Measurements from ENCODE around the gene OR51I2.

OR51I2 gene

GRCh38 chr11:5486003-5486402, 36.9 kb downstream of the OR51I2 start:
- Histone ChIP-seq H3K4me1 (ENCODE audit: control insufficient read depth, insufficient read depth, low read length) (no peaks in the 10 kb centered on the region), H3K9me3 (ENCODE audit: control insufficient read depth, low read length) (no peaks in the 10 kb centered on the region), H3K4me3 (ENCODE audit: low read length) (no peak overlapping the region), H3K27me3 (ENCODE audit: control insufficient read depth, insufficient read depth, low read length) (no peaks in the 10 kb centered on the region), H3K36me3 (ENCODE audit: control insufficient read depth, insufficient read depth, low read length) (no peaks in the 10 kb centered on the region), H3K9ac (ENCODE audit: low read length) (no peak overlapping the region)

- H3K36me3 ChIP-seq (ENCODE audit: control insufficient read depth, insufficient read depth, low read length): no peaks in the 10 kb centered on the region
- no peaks in the 10 kb centered on the region for H3K9me3 ChIP-seq (ENCODE audit: control insufficient read depth, low read length)
Measured at GRCh38 chr11:5486421-5486820, 37.3 kb downstream of the OR51I2 start.

GRCh38 chr11:5488385-5488784, 39.3 kb downstream of the OR51I2 start, which contains the start of gene OR52D1:
TSS of gene OR52D1 (plus strand) at chr11:5488685. CDS start at chr11:5488707, 22 bp downstream.
- Histone ChIP-seq H3K4me1 (ENCODE audit: control insufficient read depth, insufficient read depth, low read length) (no peaks in the 10 kb centered on the region), H3K36me3 (ENCODE audit: control insufficient read depth, insufficient read depth, low read length) (no peaks in the 10 kb centered on the region), H3K9me3 (ENCODE audit: control insufficient read depth, low read length) (no peaks in the 10 kb centered on the region), H3K27me3 (ENCODE audit: control insufficient read depth, insufficient read depth, low read length) (no peaks in the 10 kb centered on the region), H3K4me3 (ENCODE audit: low read length) (no peak within 1 kb of the TSS), H3K9ac (ENCODE audit: low read length) (no peak within 1 kb of the TSS)

More at GRCh38 chr11:5486421-5486820, 37.3 kb downstream of the OR51I2 start:
- no peaks in the 10 kb centered on the region for H3K4me1 ChIP-seq (ENCODE audit: control insufficient read depth, insufficient read depth, low read length)
- H3K4me3 ChIP-seq (ENCODE audit: low read length): no peak overlapping the region
- H3K27me3 ChIP-seq (ENCODE audit: control insufficient read depth, insufficient read depth, low read length): no peaks in the 10 kb centered on the region
- no peak overlapping the region for H3K9ac ChIP-seq (ENCODE audit: low read length)

- no peak overlapping the region for H3K4me3 ChIP-seq (ENCODE audit: low read length)
- no peaks in the 10 kb centered on the region for H3K4me1 ChIP-seq (ENCODE audit: control insufficient read depth, insufficient read depth, low read length)
- H3K9me3 ChIP-seq (ENCODE audit: control insufficient read depth, low read length): no peaks in the 10 kb centered on the region
- no peaks in the 10 kb centered on the region for H3K36me3 ChIP-seq (ENCODE audit: control insufficient read depth, insufficient read depth, low read length)
- H3K27me3 ChIP-seq (ENCODE audit: control insufficient read depth, insufficient read depth, low read length): no peaks in the 10 kb centered on the region
- no peak overlapping the region for H3K9ac ChIP-seq (ENCODE audit: low read length)
Measured at GRCh38 chr11:5488798-5489399, 39.8 kb downstream of the OR51I2 start.

GRCh38 chr11:5489576-5490357, 40.6 kb downstream of the OR51I2 start:
- Histone ChIP-seq H3K4me1 (ENCODE audit: control insufficient read depth, insufficient read depth, low read length) (no peaks in the 10 kb centered on the region), H3K36me3 (ENCODE audit: control insufficient read depth, insufficient read depth, low read length) (no peaks in the 10 kb centered on the region), H3K4me3 (ENCODE audit: low read length) (no peak overlapping the region), H3K9ac (ENCODE audit: low read length) (no peak overlapping the region), H3K27me3 (ENCODE audit: control insufficient read depth, insufficient read depth, low read length) (no peaks in the 10 kb centered on the region), H3K9me3 (ENCODE audit: control insufficient read depth, low read length) (no peaks in the 10 kb centered on the region)

GRCh38 chr11:5499671-5500070, 50.5 kb downstream of the OR51I2 start:
- no peak overlapping the region for H3K9ac ChIP-seq (ENCODE audit: low read length)
- H3K27me3 ChIP-seq (ENCODE audit: control insufficient read depth, insufficient read depth, low read length): no peaks in the 10 kb centered on the region
- H3K4me3 ChIP-seq (ENCODE audit: low read length): no peak overlapping the region
- H3K4me1 ChIP-seq (ENCODE audit: control insufficient read depth, insufficient read depth, low read length): no peaks in the 10 kb centered on the region
- no peaks in the 10 kb centered on the region for H3K36me3 ChIP-seq (ENCODE audit: control insufficient read depth, insufficient read depth, low read length)
- no peaks in the 10 kb centered on the region for H3K9me3 ChIP-seq (ENCODE audit: control insufficient read depth, low read length)

GRCh38 chr11:5500393-5500801, 51.3 kb downstream of the OR51I2 start:
- no peaks in the 10 kb centered on the region for H3K36me3 ChIP-seq (ENCODE audit: control insufficient read depth, insufficient read depth, low read length)
- H3K9me3 ChIP-seq (ENCODE audit: control insufficient read depth, low read length): no peaks in the 10 kb centered on the region
- H3K27me3 ChIP-seq (ENCODE audit: control insufficient read depth, insufficient read depth, low read length): no peaks in the 10 kb centered on the region
- no peaks in the 10 kb centered on the region for H3K4me1 ChIP-seq (ENCODE audit: control insufficient read depth, insufficient read depth, low read length)
- no peak overlapping the region for H3K9ac ChIP-seq (ENCODE audit: low read length)
- H3K4me3 ChIP-seq (ENCODE audit: low read length): no peak overlapping the region

GRCh38 chr11:5504403-5504921, 55.3 kb downstream of the OR51I2 start:
- Histone ChIP-seq H3K4me1 (ENCODE audit: control insufficient read depth, insufficient read depth, low read length) (no peaks in the 10 kb centered on the region), H3K36me3 (ENCODE audit: control insufficient read depth, insufficient read depth, low read length) (no peaks in the 10 kb centered on the region), H3K27me3 (ENCODE audit: control insufficient read depth, insufficient read depth, low read length) (no peaks in the 10 kb centered on the region), H3K4me3 (ENCODE audit: low read length) (no peak overlapping the region), H3K9me3 (ENCODE audit: control insufficient read depth, low read length) (no peaks in the 10 kb centered on the region), H3K9ac (ENCODE audit: low read length) (no peak overlapping the region)

- H3K4me1 ChIP-seq (ENCODE audit: control insufficient read depth, insufficient read depth, low read length): no peaks in the 10 kb centered on the region
- H3K9ac ChIP-seq (ENCODE audit: low read length): no peak overlapping the region
- no peak overlapping the region for H3K4me3 ChIP-seq (ENCODE audit: low read length)
- H3K36me3 ChIP-seq (ENCODE audit: control insufficient read depth, insufficient read depth, low read length): no peaks in the 10 kb centered on the region
- H3K27me3 ChIP-seq (ENCODE audit: control insufficient read depth, insufficient read depth, low read length): no peaks in the 10 kb centered on the region
- no peaks in the 10 kb centered on the region for H3K9me3 ChIP-seq (ENCODE audit: control insufficient read depth, low read length)
Measured at GRCh38 chr11:5505363-5506048, 56.4 kb downstream of the OR51I2 start.
